Smooth muscle cell of trachea (primary cell): ENCODE measurements around the gene NHLRC4. TPM values are rescaled to one million over a fixed set of nuclear protein-coding genes. Genes with fewer than 3 reads are reported as not detected.

Experiments
- total RNA-seq: library from RNA; depleted of rRNA; stranded (reverse); fragments of >200 nt; gene quantifications from 2 replicates; pipeline ENCODE4 v1.2.1, GENCODE V29; 2014

The NHLRC4 gene
- 3.1 and 4.7 TPM in 2 replicates for total RNA-seq

DNA sequence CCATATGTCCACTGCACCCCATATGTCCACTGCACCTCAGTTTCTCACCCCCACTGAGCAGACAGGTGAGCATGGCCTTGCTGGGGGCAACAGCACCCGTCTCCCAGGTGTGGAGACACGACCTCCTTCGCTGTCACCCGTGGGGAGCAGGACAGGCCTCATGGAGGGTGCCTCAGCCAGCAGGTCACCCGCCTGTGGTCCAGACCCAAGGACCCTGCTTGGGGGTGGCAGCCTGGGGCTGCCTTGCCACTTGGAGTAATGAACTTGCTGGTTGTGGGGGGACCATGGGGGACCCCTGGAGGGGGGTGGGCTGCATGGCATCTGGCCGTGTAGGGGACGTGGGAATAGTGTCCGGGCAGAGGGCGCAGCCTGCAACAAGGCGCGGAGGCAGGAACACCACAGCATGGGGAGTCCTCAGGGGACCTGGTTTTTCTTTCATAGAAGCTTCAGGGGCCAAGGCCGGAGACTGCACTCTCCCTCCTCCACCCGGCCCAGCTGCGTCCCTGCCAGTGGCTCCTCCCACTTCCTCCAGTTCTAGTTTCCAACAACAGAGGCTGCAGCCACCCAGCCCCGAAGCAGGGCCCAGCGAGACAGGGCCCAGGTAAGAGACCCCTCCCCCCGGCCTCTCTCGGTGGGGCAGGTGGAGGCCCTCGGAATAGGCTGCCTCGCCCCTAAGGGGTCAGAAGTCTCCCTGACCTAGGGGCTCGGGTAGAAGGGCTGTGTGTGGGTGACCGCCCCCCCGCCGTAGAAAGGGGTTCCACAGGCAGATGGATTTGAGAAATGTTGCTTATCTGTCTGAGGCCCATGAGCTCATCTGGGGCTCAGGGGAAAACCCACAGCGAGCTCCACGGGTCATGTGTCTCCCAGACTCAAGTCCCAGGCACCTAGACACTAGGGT lies at the start of gene NHLRC4:
NHLRC4 (plus strand) TSS at position 531 of the 898 bp plus-strand sequence. CDS start 1,043 bp downstream, outside the sequence.

DNA sequence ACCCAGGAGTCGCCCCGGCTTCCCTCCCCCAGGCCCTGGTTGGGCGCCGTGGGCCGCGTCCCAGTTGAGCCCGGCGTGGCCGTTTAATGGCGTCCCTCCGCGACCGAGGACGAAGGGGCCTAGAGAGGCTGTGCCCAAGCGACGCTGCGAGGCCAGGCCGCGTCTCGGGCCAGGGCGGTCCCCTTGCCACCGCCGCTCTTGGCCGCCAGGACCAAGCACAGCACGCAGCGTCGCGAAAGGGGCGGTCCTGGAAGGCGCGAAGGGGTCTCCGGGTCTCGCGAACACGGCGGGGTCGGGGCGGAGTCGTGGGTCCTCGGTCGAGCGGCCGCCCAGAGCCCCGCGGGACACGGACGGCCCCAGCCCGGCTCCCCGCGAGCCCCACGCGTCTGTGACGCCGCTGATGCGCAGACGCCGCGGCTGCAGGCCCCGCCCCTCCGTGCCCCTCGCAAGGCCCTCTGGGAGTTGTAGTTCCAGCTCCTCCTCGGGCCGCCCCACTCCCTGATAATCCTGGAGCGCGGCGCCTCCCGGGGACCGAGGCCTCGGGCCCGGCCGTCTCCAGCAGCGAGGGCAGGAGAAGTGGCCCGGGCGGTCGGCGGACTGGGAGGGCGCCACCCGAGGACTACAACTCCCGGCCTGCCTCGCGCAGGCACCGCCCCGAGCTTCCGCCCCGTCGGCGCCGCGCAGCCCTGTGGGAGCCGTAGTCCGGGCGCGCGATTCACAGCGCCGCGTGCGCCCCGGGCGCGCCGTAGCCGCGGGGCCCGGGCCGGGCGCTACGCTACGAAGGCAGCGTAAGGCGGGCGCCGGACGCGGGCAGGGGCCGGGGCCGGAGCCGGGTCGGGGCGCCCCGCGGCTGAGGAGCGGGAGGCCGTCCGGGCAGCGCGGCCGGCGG lies 39.5 kb upstream of the NHLRC4 start, which contains the start of gene CAPN15:
CAPN15 (plus strand) TSS at position 698 of the 889 bp plus-strand sequence. CDS start 19,127 bp downstream, outside the sequence.

GRCh38 chr16:560204-560700 lies 6.6 kb upstream of the NHLRC4 start, which contains the start of gene PRR35:
Gene PRR35 (plus strand): TSS chr16:560394. CDS start chr16:563295, 2,901 bp downstream.

DNA sequence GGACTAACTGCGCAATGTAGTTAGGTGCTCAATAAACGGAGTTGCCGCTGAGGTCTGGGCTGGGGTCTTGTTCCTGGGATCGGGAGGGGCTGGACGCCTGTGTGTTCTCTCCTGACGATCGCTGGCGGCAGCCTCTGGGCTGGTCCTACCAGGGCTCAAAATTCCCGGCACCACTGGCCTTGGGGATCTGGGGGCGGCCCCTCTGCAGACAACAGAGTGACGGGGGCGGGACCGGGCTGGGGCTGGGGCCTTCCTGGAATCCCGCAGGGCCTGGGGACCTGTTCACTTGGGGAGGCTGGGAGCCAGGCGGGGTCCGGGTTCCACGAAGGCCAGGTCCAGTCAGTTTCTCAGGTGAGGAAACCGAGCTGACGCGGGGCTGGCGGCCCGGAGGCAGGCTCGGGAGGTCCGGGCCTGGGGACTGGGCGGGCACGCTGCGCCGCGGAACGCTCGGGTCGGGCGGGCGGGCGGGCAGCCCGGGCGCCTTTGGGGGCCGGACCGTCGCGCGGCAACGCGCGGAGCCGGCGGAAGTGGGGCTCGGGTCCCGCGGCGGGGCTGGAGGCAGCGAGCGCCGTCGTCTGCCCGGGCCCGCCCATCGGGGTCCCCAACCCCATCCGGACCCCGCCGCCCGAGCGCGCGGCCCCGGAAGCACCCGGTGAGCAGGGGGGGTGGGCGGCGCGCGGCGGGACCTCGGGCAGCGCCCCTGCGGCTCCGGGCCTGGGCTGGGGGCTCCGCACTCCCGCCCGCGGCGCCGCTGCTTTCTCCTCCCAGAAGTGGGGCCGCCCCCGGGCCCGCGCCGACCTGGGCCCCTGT lies 2.8 kb downstream of the NHLRC4 start, which contains the start of gene PIGQ:
PIGQ (plus strand) TSS at position 524 of the 810 bp plus-strand sequence. CDS start 4,107 bp downstream, outside the sequence.

GRCh38 chr16:589658-590187 lies 22.9 kb downstream of the NHLRC4 start, which contains the start of gene RAB40C:
Gene RAB40C (plus strand): TSS chr16:590066. CDS start chr16:590292, 226 bp downstream.

Other genes starting within 250 kb of the NHLRC4 start
- 15.4 and 29.3 TPM in 2 replicates for gene AXIN1, start 214.3 kb upstream of the NHLRC4 start, total RNA-seq
- gene MRPL28, start 196.5 kb upstream of the NHLRC4 start, total RNA-seq = 75.9 and 105 TPM in 2 replicates
- gene PGAP6, start 185.0 kb upstream of the NHLRC4 start, total RNA-seq = 50.9 and 88.8 TPM in 2 replicates
- gene NME4, start 169.8 kb upstream of the NHLRC4 start, total RNA-seq = 56.7 and 109 TPM in 2 replicates
- gene DECR2, start 165.1 kb upstream of the NHLRC4 start, total RNA-seq = 17.9 and 43.8 TPM in 2 replicates
- 20.8 and 30.6 TPM in 2 replicates for gene RAB11FIP3, start 141.4 kb upstream of the NHLRC4 start, total RNA-seq
- 33.5 and 52.9 TPM in 2 replicates for gene CAPN15, start 39.3 kb upstream of the NHLRC4 start, total RNA-seq
- not detected in 2 replicates for gene PRR35, start 6.6 kb upstream of the NHLRC4 start, total RNA-seq
- gene PIGQ, start 3.0 kb downstream of the NHLRC4 start, total RNA-seq = 32.3 and 38.7 TPM in 2 replicates
- gene RAB40C, start 23.1 kb downstream of the NHLRC4 start, total RNA-seq = 13.2 and 17.4 TPM in 2 replicates
- gene WFIKKN1, start 64.0 kb downstream of the NHLRC4 start, total RNA-seq = 0.29 and 0.50 TPM in 2 replicates
- 91.2 and 122 TPM in 2 replicates for gene METTL26, start 69.3 kb downstream of the NHLRC4 start, total RNA-seq
- 11.8 and 20.3 TPM in 2 replicates for gene MCRIP2, start 74.8 kb downstream of the NHLRC4 start, total RNA-seq
- gene WDR90, start 82.4 kb downstream of the NHLRC4 start, total RNA-seq = 9.4 and 16.3 TPM in 2 replicates
- gene RHOT2, start 101.1 kb downstream of the NHLRC4 start, total RNA-seq = 51.6 and 57.7 TPM in 2 replicates
- 4.8 and 9.4 TPM in 2 replicates for gene RHBDL1, start 108.7 kb downstream of the NHLRC4 start, total RNA-seq
- gene STUB1, start 113.4 kb downstream of the NHLRC4 start, total RNA-seq = 126 and 174 TPM in 2 replicates
- gene JMJD8, start 117.3 kb downstream of the NHLRC4 start, total RNA-seq = 31.0 and 55.1 TPM in 2 replicates
- gene WDR24, start 123.4 kb downstream of the NHLRC4 start, total RNA-seq = 8.3 and 10.3 TPM in 2 replicates
- 0.17 and 0.29 TPM in 2 replicates for gene FBXL16, start 138.8 kb downstream of the NHLRC4 start, total RNA-seq
- gene METRN, start 148.1 kb downstream of the NHLRC4 start, total RNA-seq = 57.7 and 136 TPM in 2 replicates
- 31.3 and 37.1 TPM in 2 replicates for gene ANTKMT, start 154.1 kb downstream of the NHLRC4 start, total RNA-seq
- gene CCDC78, start 159.4 kb downstream of the NHLRC4 start, total RNA-seq = 1.6 and 3.8 TPM in 2 replicates
- gene HAGHL, start 160.1 kb downstream of the NHLRC4 start, total RNA-seq = 16.4 and 21.5 TPM in 2 replicates
- 27.3 and 44.3 TPM in 2 replicates for gene CIAO3, start 174.0 kb downstream of the NHLRC4 start, total RNA-seq
- gene MSLN, start 193.7 kb downstream of the NHLRC4 start, total RNA-seq = 0.17 TPM in 1 of 2 replicates, not detected in the other
- 20.5 and 29.6 TPM in 2 replicates for gene RPUSD1, start 221.4 kb downstream of the NHLRC4 start, total RNA-seq
- 6.9 and 18.3 TPM in 2 replicates for gene CHTF18, start 221.6 kb downstream of the NHLRC4 start, total RNA-seq
- not detected in 2 replicates for gene GNG13, start 233.7 kb downstream of the NHLRC4 start, total RNA-seq